ENCODE results near the gene ARFGAP1. TPM values are rescaled to one million over a fixed set of nuclear protein-coding genes. Genes with fewer than 3 reads are reported as not detected.

Gene ARFGAP1
- total RNA-seq, 1 donor from 2014 or later = 78.6 TPM

DNA sequence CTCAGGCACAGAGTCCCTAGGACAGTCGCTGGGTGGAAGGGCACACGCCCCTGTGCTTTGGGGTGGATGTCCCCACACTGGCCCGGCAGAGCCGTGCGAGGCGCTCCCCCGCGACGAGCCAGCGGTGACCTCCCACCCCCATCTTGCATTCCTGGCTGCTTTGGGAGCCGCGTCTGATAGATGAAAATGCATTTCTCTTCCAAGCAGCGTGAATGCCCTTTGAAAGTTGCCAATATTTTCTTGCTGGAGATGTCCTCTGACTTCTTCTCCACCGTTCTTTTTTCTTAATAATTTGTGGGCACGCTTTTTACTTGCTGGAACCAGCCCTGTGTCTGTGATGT lies 50.3 kb downstream of the ARFGAP1 start:
- no peak for DNase-seq (ENCODE audit: low read depth)
- TF ChIP-seq, protein P1, sequence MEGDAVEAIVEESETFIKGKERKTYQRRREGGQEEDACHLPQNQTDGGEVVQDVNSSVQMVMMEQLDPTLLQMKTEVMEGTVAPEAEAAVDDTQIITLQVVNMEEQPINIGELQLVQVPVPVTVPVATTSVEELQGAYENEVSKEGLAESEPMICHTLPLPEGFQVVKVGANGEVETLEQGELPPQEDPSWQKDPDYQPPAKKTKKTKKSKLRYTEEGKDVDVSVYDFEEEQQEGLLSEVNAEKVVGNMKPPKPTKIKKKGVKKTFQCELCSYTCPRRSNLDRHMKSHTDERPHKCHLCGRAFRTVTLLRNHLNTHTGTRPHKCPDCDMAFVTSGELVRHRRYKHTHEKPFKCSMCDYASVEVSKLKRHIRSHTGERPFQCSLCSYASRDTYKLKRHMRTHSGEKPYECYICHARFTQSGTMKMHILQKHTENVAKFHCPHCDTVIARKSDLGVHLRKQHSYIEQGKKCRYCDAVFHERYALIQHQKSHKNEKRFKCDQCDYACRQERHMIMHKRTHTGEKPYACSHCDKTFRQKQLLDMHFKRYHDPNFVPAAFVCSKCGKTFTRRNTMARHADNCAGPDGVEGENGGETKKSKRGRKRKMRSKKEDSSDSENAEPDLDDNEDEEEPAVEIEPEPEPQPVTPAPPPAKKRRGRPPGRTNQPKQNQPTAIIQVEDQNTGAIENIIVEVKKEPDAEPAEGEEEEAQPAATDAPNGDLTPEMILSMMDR (conservative IDR thresholded peaks at IDR 0.05; ENCODE audit: low read depth, low read length) = no peak
- no peak overlapping the region for H3K4me3 ChIP-seq (ENCODE audit: low read depth, low read length)

DNA sequence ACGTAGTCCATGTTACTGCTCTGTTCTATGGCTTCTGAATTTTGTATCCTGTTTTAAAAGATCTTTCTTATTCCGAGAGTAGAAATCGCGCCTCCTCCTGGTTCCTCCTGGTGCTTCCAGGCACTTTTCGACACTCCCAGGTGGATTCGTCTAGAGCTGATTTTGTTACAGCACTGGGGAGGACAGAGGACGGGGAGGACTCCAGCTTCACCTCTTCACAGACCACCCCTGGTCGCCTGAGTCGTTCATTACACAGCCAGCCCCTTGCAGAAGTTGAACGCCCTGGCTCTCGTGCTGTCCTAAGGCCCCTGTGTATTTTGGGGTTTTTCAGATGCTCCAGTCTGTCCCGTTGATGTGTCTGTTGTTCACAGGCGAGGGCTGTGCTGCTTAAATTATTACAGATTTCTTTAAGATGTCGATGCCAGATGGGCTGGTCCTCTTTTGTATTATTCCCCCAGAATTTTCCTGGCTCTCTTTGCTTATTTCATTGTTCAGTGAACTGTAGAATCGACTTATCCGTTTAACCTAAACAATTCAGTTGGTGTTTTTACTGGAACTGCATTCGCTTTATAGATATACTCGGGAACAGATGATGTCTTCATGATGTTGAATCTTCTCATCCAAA lies 50.9 kb downstream of the ARFGAP1 start:
- no peak overlapping the region for H3K4me3 ChIP-seq (ENCODE audit: low read depth, low read length)
- TF ChIP-seq, protein P1 (conservative IDR thresholded peaks at IDR 0.05; ENCODE audit: low read depth, low read length) = no peak
- DNase-seq (ENCODE audit: low read depth) = no peak

DNA sequence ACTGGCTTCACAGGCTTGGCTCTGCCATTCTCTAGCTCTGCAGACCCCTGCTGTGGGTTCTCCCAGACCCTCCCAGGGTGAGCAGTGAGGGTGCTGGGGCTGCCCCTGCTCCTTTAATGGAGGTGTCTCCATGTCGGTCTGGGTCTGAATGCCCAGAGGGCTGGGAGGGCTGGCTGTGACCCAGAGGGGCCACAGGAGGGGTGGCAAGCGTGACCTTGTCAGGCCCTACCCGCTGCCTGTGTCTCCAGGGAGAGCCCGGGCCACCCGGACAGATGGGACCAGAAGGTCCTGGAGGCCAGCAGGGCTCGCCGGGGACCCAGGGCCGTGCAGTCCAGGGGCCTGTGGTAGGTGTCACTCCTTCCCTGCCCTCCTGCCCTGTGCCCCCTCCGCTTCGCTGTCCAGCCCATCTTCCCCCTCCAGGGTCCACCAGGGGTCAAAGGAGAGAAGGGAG lies 52.4 kb downstream of the ARFGAP1 start:
- no peak for DNase-seq (ENCODE audit: low read depth)
- TF ChIP-seq, protein P1 (conservative IDR thresholded peaks at IDR 0.05; ENCODE audit: low read depth, low read length) = no peak
- H3K4me3 ChIP-seq (ENCODE audit: low read depth, low read length) = no peak overlapping the region

DNA sequence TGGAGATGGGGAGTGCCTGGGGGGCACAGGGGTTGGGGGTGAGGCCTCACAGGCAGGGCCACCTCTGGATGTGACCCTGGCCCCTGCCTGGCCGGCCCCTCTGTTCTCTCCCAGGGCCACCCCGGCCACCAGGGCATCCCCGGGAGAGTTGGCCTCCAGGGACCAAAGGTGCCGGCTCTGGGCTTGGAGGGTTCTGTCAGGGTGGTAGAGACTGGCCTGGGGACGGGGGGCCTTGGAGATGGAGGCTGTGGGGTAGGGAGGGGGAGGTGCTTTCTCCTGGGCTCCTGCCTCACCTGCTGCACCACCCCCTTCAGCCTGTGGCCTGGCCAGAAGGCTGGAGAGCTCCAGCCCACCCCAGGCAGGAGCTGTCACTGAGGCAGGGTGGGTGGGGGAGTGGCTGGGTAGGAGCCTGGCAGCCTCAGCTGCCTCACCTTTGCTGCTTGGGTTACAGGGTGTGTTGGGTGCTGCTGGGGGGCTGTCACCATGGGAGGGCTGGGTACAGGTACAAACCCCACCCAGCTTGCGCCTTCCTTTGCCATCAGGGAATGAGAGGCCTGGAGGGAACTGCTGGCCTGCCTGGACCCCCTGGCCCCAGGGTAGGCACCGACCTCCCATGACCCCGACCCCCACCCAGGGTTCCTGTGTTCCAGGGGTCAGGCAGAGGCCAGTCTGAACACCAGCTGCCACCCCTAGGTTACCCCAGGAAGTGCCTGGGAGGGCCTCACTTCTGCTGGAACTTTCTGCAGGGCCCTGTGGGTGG lies 53.1 kb downstream of the ARFGAP1 start:
- no peak for DNase-seq (ENCODE audit: low read depth)
- no peak overlapping the region for H3K4me3 ChIP-seq (ENCODE audit: low read depth, low read length)
- TF ChIP-seq, protein P1 (conservative IDR thresholded peaks at IDR 0.05; ENCODE audit: low read depth, low read length) = no peak

DNA sequence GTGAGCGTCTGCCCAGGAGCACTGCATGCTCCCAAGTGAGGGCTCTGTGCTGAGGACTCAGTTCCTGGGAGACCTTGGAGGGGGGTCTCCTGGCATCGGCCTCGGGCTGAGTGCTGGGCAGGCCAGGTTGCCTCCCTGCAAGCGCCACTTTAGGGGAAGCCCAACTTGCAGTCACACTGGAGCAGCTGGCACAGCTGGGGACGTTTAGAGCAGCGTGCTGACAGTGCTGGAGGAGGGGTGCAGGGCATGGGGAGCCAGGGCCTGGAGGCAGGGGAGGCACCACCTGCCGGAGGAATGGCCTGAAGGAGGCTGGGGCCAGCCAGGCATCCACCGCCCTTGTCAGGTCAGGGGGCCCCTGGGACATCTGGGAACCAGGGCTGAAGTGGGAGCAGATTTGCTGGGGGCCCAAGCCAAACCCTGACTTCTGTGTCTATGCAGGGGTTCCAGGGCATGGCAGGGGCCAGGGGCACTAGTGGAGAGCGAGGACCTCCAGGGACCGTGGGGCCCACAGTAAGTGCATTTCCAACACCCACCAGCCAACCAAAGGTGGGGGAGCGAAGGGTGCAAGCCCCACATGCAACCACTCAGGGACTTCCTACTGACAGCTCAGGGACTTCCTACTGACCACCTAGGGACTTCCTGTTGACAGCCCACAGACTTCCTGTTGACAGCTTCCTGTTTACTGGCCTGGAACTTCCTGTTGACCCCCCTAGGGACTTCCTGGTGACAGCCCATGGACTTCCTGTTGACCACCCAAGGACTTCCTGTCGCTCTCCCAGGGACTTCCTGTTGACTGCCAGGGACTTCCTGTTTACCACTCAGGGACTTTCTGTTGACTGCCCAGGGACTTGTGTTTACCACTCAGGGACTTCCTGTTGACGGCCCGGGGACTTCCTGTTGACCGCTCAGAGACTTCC lies 54.0 kb downstream of the ARFGAP1 start:
- DNase-seq (ENCODE audit: low read depth) = no peak

DNA sequence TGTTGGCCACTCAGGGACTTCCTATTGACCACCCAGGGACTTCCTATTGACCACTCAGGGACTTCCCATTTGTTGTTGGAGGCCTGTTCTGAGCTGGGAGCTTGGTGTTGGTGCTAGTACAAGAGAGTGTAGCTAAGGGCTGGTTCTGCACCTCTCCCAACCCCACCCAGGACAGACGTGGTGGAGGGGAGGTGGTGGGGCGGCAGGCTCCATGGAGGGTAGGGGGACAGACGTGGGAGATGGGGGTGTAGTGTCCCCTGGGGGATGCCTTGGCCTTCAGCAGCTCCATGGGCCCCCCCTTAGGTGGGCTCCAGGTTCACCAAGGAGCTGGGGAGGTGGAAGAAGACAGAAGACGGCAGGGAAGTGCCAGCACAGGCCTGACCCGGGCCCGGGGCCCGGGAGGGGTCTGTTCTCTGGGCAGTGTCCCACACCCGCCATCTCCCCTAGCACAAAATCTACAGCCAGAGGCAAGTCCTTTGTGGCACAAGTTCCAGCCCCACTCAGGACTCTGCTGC lies 54.7 kb downstream of the ARFGAP1 start:
- DNase-seq (ENCODE audit: low read depth) = no peak
- no peak overlapping the region for H3K4me3 ChIP-seq (ENCODE audit: low read depth, low read length)
- TF ChIP-seq, protein P1 (conservative IDR thresholded peaks at IDR 0.05; ENCODE audit: low read depth, low read length) = no peak

More for the DNA sequence above, 54.0 kb downstream of the ARFGAP1 start:
- H3K4me3 ChIP-seq (ENCODE audit: low read depth, low read length) = no peak overlapping the region
- TF ChIP-seq, protein P1 (conservative IDR thresholded peaks at IDR 0.05; ENCODE audit: low read depth, low read length) = no peak
